ENCODE measurements around the gene SNCB.

The SNCB gene

GRCh38 chr5:176620333-176620981, 9.9 kb downstream of the SNCB start:
- DNase-seq (ENCODE audit: low read depth), result no peak
- no peak overlapping the region for H3K4me3 ChIP-seq (ENCODE audit: low read depth, low read length)
- TF ChIP-seq, protein P1, sequence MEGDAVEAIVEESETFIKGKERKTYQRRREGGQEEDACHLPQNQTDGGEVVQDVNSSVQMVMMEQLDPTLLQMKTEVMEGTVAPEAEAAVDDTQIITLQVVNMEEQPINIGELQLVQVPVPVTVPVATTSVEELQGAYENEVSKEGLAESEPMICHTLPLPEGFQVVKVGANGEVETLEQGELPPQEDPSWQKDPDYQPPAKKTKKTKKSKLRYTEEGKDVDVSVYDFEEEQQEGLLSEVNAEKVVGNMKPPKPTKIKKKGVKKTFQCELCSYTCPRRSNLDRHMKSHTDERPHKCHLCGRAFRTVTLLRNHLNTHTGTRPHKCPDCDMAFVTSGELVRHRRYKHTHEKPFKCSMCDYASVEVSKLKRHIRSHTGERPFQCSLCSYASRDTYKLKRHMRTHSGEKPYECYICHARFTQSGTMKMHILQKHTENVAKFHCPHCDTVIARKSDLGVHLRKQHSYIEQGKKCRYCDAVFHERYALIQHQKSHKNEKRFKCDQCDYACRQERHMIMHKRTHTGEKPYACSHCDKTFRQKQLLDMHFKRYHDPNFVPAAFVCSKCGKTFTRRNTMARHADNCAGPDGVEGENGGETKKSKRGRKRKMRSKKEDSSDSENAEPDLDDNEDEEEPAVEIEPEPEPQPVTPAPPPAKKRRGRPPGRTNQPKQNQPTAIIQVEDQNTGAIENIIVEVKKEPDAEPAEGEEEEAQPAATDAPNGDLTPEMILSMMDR (IDR thresholded peaks at IDR 0.05; ENCODE audit: low read depth, low read length), result no peak
- TF ChIP-seq MYC (IDR thresholded peaks at IDR 0.05; ENCODE audit: low read depth, low read length), result no peak
- no peak for TF ChIP-seq MAX (IDR thresholded peaks at IDR 0.05; ENCODE audit: low read depth, low read length)
- TF ChIP-seq POLR2A (IDR thresholded peaks at IDR 0.05; ENCODE audit: extremely low read depth, insufficient read length), result no peak

GRCh38 chr5:176619569-176620332, 10.6 kb downstream of the SNCB start:
- TF ChIP-seq POLR2A (IDR thresholded peaks at IDR 0.05; ENCODE audit: extremely low read depth, insufficient read length) (no peak), MAX (IDR thresholded peaks at IDR 0.05; ENCODE audit: low read depth, low read length) (no peak), MYC (IDR thresholded peaks at IDR 0.05; ENCODE audit: low read depth, low read length) (no peak)
- TF ChIP-seq, protein P1 (IDR thresholded peaks at IDR 0.05; ENCODE audit: low read depth, low read length), result no peak
- no peak overlapping the region for H3K4me3 ChIP-seq (ENCODE audit: low read depth, low read length)
- DNase-seq (ENCODE audit: low read depth), result no peak

- H3K4me3 ChIP-seq (ENCODE audit: low read depth, low read length), result no peak overlapping the region
- peak; percentile 39 for DNase-seq (ENCODE audit: low read depth)
- no peak for TF ChIP-seq POLR2A (IDR thresholded peaks at IDR 0.05; ENCODE audit: extremely low read depth, insufficient read length)
- TF ChIP-seq MYC (IDR thresholded peaks at IDR 0.05; ENCODE audit: low read depth, low read length), result no peak
These were observed 11.1 kb downstream of the SNCB start for GRCh38 chr5:176619203-176619568.

DNA sequence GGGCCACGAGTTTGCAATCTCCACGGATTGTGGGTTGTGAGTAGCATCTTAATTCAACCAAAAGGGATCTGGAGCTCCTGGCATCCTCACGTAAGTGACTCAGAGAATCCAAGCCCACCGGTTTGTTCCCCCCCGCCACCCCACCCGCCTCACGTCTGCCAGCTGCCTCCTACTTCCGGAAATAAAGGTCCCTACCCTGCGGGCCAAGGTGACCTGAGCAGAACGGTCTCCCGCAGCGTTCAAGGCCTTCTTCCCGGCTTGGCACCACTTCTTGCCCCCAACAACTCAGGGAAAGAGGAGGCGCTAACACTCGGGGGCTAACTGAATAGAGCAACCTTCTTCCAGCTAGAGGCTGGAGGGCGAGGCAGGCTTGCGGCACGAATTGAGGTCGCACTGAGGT, 11.6 kb downstream of the SNCB start:
- no peak overlapping the region for H3K4me3 ChIP-seq (ENCODE audit: low read depth, low read length)
- TF ChIP-seq POLR2A (IDR thresholded peaks at IDR 0.05; ENCODE audit: extremely low read depth, insufficient read length), result no peak
- TF ChIP-seq MAX (IDR thresholded peaks at IDR 0.05; ENCODE audit: low read depth, low read length), result no peak
- TF ChIP-seq, protein P1 (IDR thresholded peaks at IDR 0.05; ENCODE audit: low read depth, low read length), result no peak
- no peak for TF ChIP-seq MYC (IDR thresholded peaks at IDR 0.05; ENCODE audit: low read depth, low read length)
- DNase-seq (ENCODE audit: low read depth), result no peak

- TF ChIP-seq, protein P1 (IDR thresholded peaks at IDR 0.05; ENCODE audit: low read depth, low read length), result no peak
- TF ChIP-seq MAX (IDR thresholded peaks at IDR 0.05; ENCODE audit: low read depth, low read length) (no peak), MYC (IDR thresholded peaks at IDR 0.05; ENCODE audit: low read depth, low read length) (no peak), POLR2A (IDR thresholded peaks at IDR 0.05; ENCODE audit: extremely low read depth, insufficient read length) (no peak)
- no peak overlapping the region for H3K4me3 ChIP-seq (ENCODE audit: low read depth, low read length)
- no peak for DNase-seq (ENCODE audit: low read depth)
These were observed 13.8 kb downstream of the SNCB start for GRCh38 chr5:176616511-176616910.

DNA sequence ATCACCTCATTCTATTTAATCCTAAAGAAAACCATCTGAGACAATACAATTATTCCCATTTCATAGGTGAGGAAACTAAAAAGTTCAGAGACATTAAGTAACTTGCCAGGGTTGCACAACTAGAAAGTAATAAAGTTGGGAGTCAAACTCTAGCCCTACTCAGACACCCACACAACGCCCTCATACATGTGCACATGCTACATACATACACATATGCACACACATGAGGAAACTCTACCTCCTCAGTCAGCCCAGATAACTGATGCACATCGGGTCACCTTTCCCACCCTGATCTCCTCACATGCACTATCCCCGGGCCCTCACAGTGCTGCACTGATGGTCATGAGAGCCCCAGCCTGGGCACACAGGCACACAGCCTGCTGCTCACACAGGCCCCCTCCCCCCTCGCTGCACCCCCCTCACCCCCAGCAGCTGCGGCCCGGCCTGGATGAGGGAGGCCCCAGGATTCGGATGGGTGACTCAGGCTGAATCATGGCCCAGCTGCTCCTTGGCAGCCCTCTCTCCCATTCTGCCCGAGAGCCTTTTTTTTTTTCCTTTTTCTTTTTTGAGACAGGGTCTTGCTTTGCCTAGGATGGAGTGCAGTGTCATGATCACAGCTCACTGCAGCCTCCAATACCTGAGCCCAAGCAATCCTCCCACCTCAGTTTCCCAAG, 15.4 kb downstream of the SNCB start:
- DNase-seq (ENCODE audit: low read depth), result peak; percentile 48
- no peak overlapping the region for H3K4me3 ChIP-seq (ENCODE audit: low read depth, low read length)
- TF ChIP-seq, protein P1 (IDR thresholded peaks at IDR 0.05; ENCODE audit: low read depth, low read length), result no peak
- TF ChIP-seq MYC (IDR thresholded peaks at IDR 0.05; ENCODE audit: low read depth, low read length), result no peak
